OCI-LY1 (cell line): ENCODE results near the gene TEC.

ENCODE experiments used
- H2AFZ ChIP-seq: fragments of 200-600 bp; sonication (generic), shearing (Covaris generic); 2 replicates; pipeline ENCODE4 v1.6.0; 2014; ENCODE audit warnings: antibody characterized with exemption, mild to moderate bottlenecking, low read length
- H3F3A ChIP-seq: fragments of 200-600 bp; sonication (generic), shearing (Covaris generic); 2 replicates; pipeline ENCODE4 v1.6.0; 2014; ENCODE audit warnings: mild to moderate bottlenecking, antibody characterized with exemption, low read length, moderate library complexity; ENCODE audit not compliant: insufficient read depth
- H3K27ac ChIP-seq: fragments of 200-600 bp; sonication (generic); 2 replicates; pipeline ENCODE4 v1.5.1; 2014; ENCODE audit warnings: low read length, mixed run types, mild to moderate bottlenecking, low read depth; ENCODE audit not compliant: poor library complexity, severe bottlenecking
- H3K27me3 ChIP-seq: fragments of 200-600 bp; sonication (generic); 2 replicates; pipeline ENCODE4 v1.6.0; 2014; ENCODE audit warnings: antibody characterized with exemption, mild to moderate bottlenecking, low read length, moderate library complexity; ENCODE audit not compliant: insufficient read depth
- H3K36me3 ChIP-seq: fragments of 200-600 bp; sonication (generic); 2 replicates; pipeline ENCODE4 v1.6.1; 2014; ENCODE audit warnings: mild to moderate bottlenecking, antibody characterized with exemption, low read length, moderate library complexity, mixed read lengths; ENCODE audit not compliant: insufficient read depth
- H3K4me1 ChIP-seq: fragments of 200-600 bp; sonication (generic); 2 replicates; pipeline ENCODE4 v1.5.1; 2014; ENCODE audit warnings: mild to moderate bottlenecking, low read length, moderate library complexity; ENCODE audit not compliant: insufficient read depth, severe bottlenecking
- H3K4me2 ChIP-seq: fragments of 200-600 bp; sonication (generic), shearing (Covaris generic); 2 replicates; pipeline ENCODE4 v1.6.1; 2014; ENCODE audit warnings: low read length
- H3K4me3 ChIP-seq: fragments of 200-600 bp; sonication (generic); 2 replicates; pipeline ENCODE4 v1.5.1; 2014; ENCODE audit warnings: low read length, low read depth, mild to moderate bottlenecking, mixed read lengths; ENCODE audit not compliant: poor library complexity, severe bottlenecking
- H3K79me2 ChIP-seq: fragments of 200-600 bp; shearing (Covaris generic); 2 replicates; pipeline ENCODE4 v1.6.1; 2016; ENCODE audit warnings: mixed run types, low read length, mixed read lengths; ENCODE audit not compliant: insufficient read depth
- H3K9ac ChIP-seq: fragments of 200-600 bp; sonication (generic), shearing (Covaris generic); 2 replicates; pipeline ENCODE4 v1.6.1; 2014; ENCODE audit warnings: mild to moderate bottlenecking, low read length, mixed read lengths
- H3K9me2 ChIP-seq: fragments of 200-600 bp; sonication (generic), shearing (Covaris generic); 2 replicates; pipeline ENCODE4 v1.6.1; 2014; ENCODE audit warnings: low read depth, mild to moderate bottlenecking, low read length, mixed read lengths
- H3K9me3 ChIP-seq: fragments of 200-600 bp; shearing (Covaris generic); 2 replicates; pipeline ENCODE4 v1.6.1; 2014; ENCODE audit warnings: low read length, mixed read lengths
- H4K20me1 ChIP-seq: fragments of 200-600 bp; sonication (generic), shearing (Covaris generic); 2 replicates; pipeline ENCODE4 v1.6.0; 2016; ENCODE audit warnings: mild to moderate bottlenecking, low read length; ENCODE audit not compliant: insufficient read depth
- EZH2 ChIP-seq: fragments of 200-600 bp; sonication (generic), shearing (Covaris generic); IDR thresholded peaks from 2 replicates; pipeline ENCODE4 v1.8.0; 2017; ENCODE audit warnings: borderline replicate concordance, mixed run types, mild to moderate bottlenecking, antibody characterized with exemption, low read length, moderate library complexity, mixed read lengths
- TF ChIP-seq, protein P1 (sequence below): fragments of 200-600 bp; sonication (generic), shearing (Covaris generic); IDR thresholded peaks from 2 replicates; pipeline ENCODE4 v1.5.1; 2017; ENCODE audit warnings: mild to moderate bottlenecking, antibody characterized with exemption, low read length, moderate library complexity, mixed read lengths

The TEC gene

DNA sequence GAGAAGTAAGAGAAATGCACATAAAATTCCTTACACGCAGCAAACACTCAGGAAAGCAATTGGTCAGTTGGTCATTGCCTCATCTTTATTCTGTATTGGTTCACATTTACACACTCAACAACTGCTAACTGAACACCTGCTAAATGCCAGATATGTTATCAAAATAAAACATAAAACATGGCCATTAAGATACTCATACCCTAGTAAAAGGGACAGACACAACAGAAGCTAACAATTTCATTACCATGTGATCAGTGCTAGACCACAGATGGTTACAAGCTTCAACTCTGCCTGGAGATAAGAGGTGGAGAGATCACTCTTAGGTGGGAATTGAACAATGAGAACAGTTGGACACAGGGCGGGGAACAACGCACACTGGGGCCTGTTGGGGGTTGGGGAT is 26.2 kb downstream of the TEC start:
- peak overlapping the region; percentile 23 for H3K27ac ChIP-seq
- peaks cover 46% of the 10 kb centered on the region for H3K4me1 ChIP-seq
- H3K4me3 ChIP-seq = no peak overlapping the region
- H3K4me2 ChIP-seq = no peak overlapping the region; the same call in 1 of the 2 replicates
- H3K9ac ChIP-seq = no peak overlapping the region
- no peaks in the 10 kb centered on the region for H3K9me3 ChIP-seq
- no peak overlapping the region for H2AFZ ChIP-seq
- TF ChIP-seq, protein P1, sequence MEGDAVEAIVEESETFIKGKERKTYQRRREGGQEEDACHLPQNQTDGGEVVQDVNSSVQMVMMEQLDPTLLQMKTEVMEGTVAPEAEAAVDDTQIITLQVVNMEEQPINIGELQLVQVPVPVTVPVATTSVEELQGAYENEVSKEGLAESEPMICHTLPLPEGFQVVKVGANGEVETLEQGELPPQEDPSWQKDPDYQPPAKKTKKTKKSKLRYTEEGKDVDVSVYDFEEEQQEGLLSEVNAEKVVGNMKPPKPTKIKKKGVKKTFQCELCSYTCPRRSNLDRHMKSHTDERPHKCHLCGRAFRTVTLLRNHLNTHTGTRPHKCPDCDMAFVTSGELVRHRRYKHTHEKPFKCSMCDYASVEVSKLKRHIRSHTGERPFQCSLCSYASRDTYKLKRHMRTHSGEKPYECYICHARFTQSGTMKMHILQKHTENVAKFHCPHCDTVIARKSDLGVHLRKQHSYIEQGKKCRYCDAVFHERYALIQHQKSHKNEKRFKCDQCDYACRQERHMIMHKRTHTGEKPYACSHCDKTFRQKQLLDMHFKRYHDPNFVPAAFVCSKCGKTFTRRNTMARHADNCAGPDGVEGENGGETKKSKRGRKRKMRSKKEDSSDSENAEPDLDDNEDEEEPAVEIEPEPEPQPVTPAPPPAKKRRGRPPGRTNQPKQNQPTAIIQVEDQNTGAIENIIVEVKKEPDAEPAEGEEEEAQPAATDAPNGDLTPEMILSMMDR = no peak
- no peak for TF ChIP-seq EZH2
- H3K79me2 ChIP-seq = peaks cover 39% of the 10 kb centered on the region
- H3K27me3 ChIP-seq = no peaks in the 10 kb centered on the region
- no peaks in the 10 kb centered on the region for H4K20me1 ChIP-seq
- H3F3A ChIP-seq = no peaks in the 10 kb centered on the region
- H3K36me3 ChIP-seq = no peaks in the 10 kb centered on the region
- H3K9me2 ChIP-seq = no peaks in the 10 kb centered on the region

DNA sequence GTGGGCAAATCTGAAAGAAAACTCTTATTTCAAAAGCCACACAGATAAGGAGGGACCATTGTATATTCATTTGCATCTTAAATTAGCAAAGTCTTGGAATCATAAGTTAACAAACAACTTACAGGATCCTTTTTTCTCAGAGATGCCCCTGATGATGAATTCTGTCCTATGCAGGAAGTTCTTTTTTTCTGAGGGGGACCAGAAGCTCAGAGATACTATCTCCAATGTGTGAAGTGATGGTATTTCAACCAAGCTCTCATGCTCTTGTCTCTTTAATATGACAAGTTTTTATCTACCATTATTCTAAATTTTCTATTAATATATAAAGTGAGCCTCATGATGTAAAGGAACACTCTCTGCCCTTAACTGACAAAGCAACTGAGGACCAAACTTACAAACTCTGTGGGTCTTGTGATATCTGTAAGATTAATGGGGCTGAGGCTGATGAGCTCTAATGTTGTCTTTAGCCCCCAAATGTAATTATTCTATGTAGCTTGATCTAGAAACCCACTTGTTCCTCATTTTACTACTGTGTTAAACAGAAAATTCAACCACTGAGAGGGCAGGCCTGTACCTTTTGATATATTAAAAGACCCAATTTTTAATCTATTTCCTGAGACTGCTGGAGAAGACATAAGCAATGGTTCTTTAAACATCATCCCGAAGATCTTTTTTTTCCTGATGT is 27.0 kb downstream of the TEC start:
- no peak overlapping the region for H3K9ac ChIP-seq
- H3K4me1 ChIP-seq = peaks cover 53% of the 10 kb centered on the region
- no peaks in the 10 kb centered on the region for H3K36me3 ChIP-seq
- no peak overlapping the region for H2AFZ ChIP-seq
- H3F3A ChIP-seq = no peaks in the 10 kb centered on the region
- H3K27ac ChIP-seq = peak overlapping the region; percentile 23
- H3K9me3 ChIP-seq = no peaks in the 10 kb centered on the region
- no peak overlapping the region; the same call in 1 of the 2 replicates for H3K4me2 ChIP-seq
- no peak for TF ChIP-seq EZH2
- TF ChIP-seq, protein P1 = no peak
- H3K4me3 ChIP-seq = no peak overlapping the region
- no peaks in the 10 kb centered on the region for H3K9me2 ChIP-seq
- no peaks in the 10 kb centered on the region for H4K20me1 ChIP-seq
- peaks cover 36% of the 10 kb centered on the region for H3K79me2 ChIP-seq
- H3K27me3 ChIP-seq = no peaks in the 10 kb centered on the region

DNA sequence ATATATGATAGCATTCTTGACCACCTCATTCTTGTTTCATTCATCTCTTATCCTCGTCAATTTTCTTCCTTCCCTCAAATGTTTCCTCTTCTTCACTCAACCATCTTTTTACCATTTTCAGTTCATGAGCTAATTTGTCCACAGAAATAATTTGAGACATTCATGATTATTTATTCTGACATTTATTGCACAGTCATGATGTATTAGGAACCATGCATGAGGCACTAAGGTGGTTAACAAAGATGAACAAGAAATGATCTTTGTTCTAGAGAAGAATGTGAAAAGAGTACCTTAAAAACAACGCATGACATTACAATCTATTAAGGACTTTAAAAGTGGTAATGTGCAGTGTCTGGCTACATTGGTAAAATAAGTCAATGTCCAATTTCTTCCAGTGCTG is 27.9 kb downstream of the TEC start:
- no peak overlapping the region for H3K9ac ChIP-seq
- H3K9me2 ChIP-seq = no peaks in the 10 kb centered on the region
- no peak overlapping the region for H2AFZ ChIP-seq
- TF ChIP-seq, protein P1 = no peak
- TF ChIP-seq EZH2 = no peak
- no peaks in the 10 kb centered on the region for H3F3A ChIP-seq
- H3K27me3 ChIP-seq = no peaks in the 10 kb centered on the region
- H3K9me3 ChIP-seq = no peaks in the 10 kb centered on the region
- peaks cover 54% of the 10 kb centered on the region for H3K4me1 ChIP-seq
- H3K4me3 ChIP-seq = no peak overlapping the region
- H4K20me1 ChIP-seq = no peaks in the 10 kb centered on the region
- no peak overlapping the region for H3K4me2 ChIP-seq
- H3K79me2 ChIP-seq = peaks cover 27% of the 10 kb centered on the region
- H3K36me3 ChIP-seq = no peaks in the 10 kb centered on the region
- H3K27ac ChIP-seq = no peak overlapping the region
